ENCODE data around the gene KIF26A.
A peak's percentile ranks its signal among the peaks of the same experiment; 100 is the strongest.

The KIF26A gene

DNA sequence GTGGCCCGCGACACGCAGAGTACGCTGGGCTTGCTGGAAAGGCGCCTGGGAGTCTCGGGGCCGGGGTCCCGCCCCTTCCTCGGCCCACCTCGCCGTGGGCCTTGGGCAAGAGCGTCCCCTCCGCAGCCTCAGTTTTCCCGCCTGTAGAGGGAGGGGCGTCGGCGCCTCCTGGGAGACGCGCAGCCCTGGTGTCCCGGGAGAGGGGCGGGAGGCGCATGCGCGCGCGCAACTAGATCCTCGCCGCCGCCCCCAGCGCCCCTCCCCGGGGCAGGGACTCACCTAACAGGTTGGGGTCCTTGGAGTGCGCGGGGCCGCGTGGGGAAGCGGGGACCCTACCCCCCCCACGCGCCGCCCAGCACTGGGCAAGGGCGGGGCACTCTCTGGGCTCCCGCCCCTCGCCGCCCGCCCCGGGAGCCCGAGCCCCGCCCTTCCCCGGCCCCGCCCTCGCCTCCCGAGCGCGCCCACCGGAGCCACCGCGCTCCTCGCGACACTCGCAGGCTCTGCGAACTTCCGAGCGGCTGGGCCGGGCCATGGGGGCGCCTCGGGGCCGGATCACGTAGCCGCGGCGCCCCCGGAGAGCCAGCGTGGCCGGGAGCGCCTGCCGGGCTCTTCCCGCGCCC lies at the start of gene KIF26A:
KIF26A (plus strand) TSS at position 490 of the 620 bp plus-strand sequence. CDS start 136 bp downstream, outside the sequence.
- DNase-seq (ENCODE audit: low read depth in 4 of 4, low spot score in 1 of 4), result no peak

DNA sequence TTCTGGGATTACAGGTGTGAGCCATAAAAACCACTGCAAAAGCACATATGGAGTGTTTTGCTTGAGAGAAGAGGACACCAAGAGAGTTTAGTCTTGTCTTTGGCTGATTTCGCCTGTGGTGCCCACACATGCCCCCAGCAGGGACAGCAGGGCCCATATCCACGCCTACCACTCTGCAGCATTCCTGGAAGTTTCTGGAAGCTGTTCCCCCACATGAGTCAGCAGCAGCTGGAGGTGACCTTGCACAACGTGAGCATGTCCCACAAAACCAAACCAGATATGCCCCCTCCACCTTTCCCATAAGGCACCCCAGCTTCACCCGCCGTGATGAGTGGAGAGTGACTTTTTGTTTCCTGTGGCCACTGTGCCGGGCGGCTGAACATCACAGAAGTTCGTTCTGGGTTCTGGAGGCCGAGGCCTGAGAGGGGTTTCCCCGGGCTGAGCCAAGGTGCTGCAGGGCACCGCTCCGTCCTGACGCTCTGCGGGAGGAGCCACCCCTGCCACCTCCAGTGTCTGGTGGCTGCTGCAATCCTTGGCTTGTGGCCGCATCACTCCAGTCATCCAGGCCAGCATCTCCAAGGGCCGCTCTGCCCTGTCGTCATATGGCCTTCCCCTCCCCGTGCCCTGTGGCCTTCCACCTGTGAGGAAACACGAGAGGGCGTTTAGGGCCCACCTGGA lies 48.2 kb upstream of the KIF26A start:
- no peak for DNase-seq (ENCODE audit: low read depth in 4 of 4, low spot score in 1 of 4)

DNA sequence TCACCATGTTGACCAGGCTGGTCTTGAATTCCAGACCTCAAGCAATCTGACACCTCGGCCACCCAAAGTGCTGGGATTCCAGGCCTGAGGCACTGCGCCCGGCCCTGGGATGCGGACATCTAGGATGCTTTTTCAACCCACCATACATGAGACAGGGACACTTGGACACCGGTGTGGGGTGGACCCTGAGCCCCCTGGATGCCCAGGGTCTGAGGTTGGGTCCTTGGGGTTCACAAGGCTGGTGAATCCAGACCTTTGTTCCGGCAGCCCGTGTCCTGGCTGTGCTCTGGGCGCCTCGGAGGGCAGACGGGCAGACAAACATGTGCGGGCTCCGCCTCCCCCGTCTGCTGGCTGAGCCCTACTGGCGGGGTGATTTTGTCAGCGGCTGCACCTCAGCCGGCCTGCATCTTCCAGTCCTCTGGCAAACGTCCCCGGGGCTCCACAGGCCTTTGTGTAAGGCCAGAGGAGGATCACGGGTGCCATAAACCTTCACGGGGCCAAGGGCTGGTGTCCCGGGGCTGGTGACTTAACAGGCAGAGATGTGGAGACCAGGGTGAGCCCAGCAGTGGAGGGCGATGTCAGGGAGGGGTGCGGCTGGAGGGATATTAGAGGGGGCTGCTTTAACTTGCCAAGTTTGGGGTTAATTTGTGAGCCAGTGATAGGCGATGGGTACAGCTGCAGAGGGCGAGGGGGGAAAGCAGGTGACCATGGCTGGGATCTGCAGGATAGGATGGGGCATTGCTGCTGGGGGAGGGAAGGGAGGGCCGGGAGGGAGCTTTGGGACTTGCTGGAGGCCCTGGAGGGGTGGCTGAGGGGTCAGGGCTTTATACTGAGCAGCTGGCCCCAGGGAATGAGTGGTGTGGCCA lies 47.1 kb upstream of the KIF26A start:
- DNase-seq (ENCODE audit: low read depth in 4 of 4, low spot score in 1 of 4), result no peak

DNA sequence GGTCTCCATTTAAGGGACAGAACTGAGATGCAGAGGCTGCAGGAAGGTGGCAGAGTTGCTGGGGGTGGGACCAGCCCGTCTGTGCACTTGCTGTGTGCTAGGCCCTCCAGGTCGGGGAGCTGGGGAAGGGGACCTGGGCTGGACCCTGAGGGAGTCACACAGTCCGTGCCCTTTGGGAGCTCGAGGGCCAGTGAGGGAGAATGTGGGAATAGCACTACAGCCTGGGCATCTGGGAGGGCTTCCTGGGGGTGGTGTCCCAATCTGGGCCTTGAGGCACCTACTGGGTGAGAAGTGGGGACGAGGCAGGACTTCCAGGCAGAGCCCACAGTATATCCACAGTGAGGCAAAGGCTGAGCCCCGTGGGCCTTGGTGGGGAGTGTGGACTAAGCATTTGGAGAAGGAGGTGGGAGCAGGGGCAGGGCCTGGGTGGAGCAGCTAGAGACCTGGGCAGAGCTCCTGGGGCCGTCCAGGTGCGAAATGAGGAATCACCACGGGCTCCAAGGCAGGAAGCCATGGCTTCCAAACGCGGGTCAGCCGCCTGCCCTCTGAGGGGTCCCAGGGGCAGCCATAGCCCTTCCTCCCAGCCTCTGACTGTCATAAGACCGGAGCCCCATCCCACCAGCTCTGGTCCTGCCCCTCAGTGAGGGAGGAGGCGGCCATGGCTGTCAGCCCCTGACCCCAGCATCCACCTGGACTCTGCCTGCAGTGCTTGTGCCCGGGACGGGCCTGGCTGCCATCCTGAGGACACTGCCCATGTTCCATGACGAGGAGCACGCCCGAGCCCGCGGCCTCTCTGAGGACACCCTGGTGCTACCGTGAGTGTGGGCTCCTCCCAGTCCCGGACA lies 46.2 kb upstream of the KIF26A start:
- DNase-seq (ENCODE audit: low read depth in 4 of 4, low spot score in 1 of 4), result no peak

DNA sequence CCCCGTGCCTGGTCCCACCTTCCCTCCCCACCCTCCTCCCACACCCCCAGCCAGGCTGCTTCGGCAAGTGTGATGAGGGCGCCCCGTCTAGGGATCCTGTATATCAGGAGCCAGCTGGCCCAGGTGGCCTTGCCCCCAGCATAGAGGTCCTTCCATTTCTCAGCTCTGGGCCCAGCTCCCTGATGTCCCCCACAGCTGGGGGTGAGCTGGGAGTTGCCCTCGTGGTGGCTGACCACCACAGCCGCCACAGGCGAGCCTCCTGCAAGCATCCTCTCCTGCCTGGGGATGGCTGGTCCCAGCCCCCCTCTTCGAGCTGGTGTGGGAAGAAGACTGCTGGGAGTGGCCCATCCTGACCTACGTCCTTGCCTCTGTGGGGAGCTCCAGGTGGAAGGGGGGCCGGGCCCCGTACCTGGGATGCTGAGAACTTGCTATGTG lies 45.4 kb upstream of the KIF26A start:
- DNase-seq (ENCODE audit: low read depth in 4 of 4, low spot score in 1 of 4), result no peak

DNA sequence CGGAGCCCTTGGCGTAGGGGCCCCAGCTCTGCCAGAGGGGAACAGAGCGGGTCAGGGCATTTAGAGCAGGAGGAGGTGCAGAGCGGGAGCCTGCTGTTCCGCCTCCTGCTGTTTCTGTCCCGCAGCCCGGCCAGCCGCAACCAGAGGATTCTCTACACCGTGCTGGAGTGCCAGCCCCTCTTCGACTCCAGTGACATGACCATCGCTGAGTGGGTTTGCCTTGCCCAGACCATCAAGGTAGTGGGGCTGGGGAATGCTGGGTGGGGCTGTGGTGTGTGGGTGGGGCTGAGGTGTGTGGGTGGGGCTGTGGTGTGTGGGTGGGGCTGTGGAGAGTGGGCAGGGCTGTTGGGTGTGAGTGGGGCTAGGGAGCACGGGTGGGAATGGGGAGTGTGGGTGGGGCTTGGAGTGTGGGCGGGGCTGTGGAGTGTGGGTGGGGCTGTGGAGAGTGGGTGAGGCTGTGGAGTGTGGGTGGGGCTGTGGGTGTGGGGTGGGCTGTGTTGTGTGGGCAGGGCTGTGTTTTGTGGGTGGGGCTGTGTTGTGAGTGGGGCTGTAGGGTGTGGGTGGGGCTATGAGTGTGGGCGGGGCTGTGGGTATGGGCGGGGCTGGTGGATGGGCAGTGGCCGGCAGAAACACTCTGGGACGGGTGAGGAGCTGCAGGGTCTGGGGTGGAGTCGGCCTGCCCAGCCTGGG lies 44.9 kb upstream of the KIF26A start:
- DNase-seq (ENCODE audit: low read depth in 4 of 4, low spot score in 1 of 4), result no peak

DNA sequence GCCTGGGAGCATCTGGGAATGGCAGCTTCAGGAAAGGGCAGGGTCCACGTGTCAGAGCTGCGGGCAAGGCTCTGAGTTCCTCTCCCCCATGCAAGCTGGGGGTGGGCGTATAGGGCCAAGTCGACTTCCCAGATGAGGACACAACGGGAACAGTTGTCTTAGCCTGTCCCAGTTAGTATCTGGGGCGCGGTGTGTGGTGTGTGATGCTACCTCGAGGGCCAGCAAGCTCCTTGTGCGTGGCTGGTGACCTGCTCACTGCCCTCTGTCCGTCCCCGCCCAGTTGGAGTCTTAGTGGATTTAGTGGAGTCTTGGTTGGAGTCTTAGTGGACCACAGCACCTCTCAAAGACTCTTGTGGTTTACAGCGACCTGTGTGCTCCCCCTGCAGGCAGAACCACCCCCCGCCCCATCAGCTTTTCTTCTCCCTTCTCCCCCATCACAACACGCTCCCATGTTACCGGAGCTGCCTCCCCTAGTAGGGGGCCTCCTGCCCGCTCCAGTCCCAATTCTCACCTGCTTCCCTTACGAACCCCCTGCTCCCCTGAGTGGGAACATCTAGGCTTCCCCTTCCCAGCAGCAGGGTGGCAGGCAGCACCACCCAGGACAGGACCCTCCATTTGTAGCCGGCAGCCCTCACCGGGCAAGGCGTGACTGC lies 44.2 kb upstream of the KIF26A start:
- no peak for DNase-seq (ENCODE audit: low read depth in 4 of 4, low spot score in 1 of 4)

DNA sequence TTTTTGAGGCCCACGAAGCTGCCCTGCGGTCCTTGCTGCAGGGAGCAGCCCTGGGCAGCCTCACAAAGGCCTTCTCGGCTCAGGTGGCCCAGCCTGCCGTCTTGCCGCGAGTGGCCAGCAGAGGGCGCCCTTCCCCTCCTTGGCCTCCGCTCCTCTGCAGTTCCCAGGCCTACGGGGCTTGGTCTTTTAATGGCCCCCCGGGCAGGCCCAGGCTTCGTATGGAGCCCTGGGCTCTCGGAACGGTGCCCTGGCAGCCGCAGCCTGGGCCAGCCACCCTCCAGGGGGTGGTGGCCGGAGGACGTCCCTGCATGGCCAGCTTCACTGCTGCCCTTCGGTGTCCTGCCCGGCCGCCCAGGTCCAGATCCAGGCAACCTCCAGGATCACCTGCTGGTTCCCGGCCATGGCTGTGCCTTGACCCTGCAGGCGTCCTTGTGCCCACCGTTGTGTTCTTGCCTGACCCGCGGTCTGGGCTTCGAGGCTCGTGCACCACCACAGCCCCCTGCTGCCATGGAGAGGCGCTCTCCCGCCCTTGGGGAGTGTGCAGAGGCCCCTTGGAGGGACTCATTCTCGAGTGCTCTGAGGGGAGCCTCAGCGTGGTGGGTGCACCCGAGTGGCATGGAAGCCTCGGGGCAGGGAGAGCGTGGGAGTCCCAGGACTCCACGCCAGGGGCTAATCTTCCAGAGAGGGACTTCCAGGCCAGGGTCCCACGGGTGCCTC lies 43.5 kb upstream of the KIF26A start:
- peak; percentile 51 to 80 (median 64) for DNase-seq (ENCODE audit: low read depth in 4 of 4, low spot score in 1 of 4)

DNA sequence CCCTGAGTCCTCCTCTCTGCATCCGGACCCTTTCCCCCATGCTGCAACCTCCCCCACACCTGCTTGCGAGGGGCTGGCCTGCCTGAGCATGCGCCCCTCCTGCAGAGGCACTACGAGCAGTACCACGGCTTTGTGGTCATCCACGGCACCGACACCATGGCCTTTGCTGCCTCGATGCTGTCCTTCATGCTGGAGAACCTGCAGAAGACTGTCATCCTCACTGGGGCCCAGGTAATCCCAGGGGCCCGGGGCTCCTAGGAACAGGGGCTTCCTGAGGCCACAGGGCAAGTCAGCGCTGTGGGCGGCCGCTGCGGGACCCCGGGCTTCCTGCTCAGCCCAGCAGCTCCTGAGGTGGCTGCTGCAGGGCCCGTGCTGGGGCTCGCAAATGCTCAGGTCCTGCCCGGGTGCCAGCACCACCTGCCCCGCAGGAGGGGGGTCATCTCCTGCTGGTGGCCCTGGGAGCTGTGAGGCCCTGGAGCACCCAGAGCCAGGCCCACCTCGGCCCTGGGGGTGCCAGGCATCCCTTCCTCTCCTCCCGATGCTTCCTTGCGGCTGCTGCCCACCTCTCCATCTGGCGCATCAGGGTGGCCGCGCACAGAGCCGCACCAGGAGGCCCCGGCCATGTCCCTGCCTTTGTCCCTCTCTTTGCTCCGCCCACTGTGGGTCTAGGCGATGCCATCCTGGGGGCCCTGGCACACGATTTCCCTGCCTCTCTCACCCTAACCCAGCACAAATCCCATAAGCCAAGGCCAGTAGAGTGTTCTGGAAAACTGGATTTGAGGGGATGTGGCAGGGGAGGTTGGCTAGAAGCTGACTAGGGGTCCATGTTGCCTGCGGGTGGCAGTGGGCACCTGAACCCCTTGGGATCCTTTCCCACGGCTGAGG lies 42.7 kb upstream of the KIF26A start:
- DNase-seq (ENCODE audit: low read depth in 4 of 4, low spot score in 1 of 4), result no peak

DNA sequence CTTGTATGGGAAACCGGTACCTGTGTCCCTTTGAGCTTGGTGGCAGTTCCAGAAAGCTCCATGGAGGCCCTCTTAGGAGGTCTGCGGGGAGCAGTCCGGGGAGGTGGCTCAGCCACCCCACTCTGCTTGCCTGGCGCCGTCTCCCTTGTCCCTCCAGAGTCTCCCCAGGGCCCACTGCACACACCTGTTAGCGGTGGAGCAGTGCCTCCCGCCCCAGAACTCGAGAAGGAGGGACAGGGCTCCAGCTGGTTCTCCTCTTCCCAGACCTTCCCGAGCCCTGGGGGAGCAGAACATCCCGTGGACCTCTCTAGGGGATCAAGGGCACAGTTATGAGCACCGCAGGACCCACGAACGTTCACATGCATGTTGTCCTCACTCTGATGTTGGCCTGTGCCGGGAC lies 42.1 kb upstream of the KIF26A start:
- DNase-seq (ENCODE audit: low read depth in 4 of 4, low spot score in 1 of 4), result no peak

DNA sequence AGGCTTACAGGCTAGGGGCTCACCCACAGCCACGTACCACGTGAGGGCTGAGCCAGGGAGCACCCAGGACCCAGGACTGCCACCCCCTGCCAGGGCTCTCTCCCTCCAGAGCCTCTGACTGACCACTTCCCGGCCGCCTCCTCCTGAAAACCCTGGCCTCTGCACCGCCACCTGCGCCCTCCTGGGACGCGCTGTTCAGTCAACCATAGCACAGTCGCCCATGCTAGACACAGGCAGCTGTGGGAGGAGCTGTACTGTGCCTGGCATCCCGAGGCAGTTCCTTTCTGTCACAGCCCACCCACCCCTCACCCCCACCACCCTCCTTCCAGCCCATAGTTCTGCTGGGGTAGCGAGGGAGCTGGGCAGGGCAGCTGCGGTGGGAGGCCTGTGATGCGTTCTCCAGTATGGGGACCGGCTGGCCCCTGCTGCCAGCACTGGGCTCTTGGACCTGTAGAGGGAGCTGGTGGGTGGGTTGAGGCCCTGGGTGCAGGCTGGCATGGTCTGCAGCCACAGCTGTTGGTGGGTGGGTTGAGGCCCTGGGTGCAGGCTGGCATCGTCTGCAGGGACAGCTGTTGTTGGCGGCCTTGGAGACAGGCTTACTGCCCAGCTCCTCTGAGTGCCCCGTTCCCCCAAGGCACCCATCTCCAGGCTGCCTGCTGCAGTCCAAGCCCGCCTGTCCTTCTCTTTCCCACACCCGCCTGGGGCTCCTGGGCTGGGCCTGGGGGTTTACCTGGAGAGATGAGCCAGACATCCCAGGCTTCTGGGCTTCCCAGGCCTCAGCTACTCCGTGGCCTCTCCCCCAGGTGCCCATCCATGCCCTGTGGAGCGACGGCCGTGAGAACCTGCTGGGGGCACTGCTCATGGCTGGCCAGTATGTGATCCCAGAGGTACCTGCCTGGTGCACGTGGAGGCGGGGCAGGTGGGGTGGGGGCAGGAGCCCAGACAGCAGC lies 41.4 kb upstream of the KIF26A start:
- DNase-seq (ENCODE audit: low read depth in 4 of 4, low spot score in 1 of 4), result no peak

DNA sequence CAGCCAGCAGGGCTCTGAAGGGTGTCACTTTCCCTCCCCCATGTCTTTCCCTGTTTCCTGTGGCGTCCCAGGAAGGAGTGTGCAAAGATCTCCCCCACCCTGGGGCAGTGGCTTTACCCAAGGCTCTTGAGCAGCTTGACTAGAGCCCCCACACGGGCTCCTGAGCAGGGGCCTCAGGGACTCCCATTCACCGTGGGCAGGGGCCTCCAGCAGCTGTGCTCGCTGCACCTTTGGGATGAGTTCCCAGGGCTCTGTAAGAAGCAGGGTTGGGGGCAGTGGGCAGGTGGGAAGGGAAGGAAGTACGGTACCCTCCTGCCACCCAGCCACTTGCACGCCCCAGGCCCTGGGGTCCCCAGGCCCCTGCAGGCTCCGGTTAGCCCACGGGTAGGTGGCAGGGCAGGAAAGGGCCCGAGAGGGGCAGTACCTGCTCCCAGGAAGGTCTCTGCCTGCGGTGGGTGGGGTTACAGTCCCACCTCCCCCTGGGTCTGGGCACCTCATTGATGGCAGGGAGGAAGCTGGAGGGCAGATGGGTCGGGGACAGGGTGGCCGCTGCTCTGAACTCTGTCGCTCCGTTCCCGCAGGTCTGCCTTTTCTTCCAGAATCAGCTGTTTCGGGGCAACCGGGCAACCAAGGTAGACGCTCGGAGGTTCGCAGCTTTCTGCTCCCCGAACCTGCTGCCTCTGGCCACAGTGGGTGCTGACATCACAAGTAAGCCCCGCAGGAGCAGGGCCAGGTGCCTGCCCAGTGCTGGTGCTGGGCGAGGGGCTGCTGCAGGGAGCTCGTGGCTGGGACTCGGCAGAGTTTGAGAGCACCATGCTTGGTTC lies 39.9 kb upstream of the KIF26A start:
- no peak for DNase-seq (ENCODE audit: low read depth in 4 of 4, low spot score in 1 of 4)

DNA sequence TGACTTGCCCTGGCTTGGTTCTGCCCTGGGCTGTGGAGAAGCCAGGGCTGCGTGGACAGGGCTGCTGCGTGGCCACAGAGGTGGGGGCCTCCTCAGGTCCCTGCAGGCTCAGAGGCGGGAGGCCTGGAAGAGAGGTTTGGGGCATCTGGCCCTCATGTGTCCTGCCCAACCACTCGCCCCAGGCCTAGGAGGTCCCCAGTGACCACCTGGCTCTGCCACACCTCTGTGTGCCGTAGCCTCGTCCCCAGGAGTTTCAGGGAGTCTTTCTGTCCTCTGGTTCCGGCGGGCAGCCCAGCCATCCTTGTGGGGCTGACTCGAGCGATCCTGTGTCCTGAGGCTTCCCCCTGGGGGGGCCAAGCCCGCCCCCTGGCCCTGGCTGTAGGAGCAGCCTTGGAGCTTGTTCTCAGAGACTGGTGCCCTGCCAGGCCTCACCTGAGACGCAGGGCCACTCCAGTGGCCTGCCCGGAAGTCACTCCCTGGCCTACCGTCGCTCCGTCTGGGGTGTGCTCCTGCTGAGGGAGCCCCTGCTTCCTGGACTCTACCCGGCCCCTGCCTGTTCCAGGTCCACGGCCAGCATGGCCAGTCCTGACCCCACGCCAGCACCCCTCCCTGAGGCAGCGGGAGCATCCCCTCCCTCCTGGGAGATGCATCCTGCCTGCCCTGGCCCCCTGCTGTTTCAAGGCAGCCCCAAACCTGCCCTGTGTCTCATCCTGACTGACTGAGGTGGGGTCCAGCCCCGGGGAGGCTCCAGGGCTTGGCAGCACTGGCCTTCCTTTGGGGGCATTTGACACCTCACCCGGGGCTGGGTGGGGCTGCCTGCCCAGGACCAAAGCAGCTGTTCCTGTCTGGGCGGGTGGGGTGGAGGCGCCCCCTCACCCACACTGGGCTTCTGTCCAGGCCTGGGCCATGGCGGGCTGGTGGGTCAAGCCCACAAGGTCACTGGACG lies 39.0 kb upstream of the KIF26A start:
- no peak for DNase-seq (ENCODE audit: low read depth in 4 of 4, low spot score in 1 of 4)

DNA sequence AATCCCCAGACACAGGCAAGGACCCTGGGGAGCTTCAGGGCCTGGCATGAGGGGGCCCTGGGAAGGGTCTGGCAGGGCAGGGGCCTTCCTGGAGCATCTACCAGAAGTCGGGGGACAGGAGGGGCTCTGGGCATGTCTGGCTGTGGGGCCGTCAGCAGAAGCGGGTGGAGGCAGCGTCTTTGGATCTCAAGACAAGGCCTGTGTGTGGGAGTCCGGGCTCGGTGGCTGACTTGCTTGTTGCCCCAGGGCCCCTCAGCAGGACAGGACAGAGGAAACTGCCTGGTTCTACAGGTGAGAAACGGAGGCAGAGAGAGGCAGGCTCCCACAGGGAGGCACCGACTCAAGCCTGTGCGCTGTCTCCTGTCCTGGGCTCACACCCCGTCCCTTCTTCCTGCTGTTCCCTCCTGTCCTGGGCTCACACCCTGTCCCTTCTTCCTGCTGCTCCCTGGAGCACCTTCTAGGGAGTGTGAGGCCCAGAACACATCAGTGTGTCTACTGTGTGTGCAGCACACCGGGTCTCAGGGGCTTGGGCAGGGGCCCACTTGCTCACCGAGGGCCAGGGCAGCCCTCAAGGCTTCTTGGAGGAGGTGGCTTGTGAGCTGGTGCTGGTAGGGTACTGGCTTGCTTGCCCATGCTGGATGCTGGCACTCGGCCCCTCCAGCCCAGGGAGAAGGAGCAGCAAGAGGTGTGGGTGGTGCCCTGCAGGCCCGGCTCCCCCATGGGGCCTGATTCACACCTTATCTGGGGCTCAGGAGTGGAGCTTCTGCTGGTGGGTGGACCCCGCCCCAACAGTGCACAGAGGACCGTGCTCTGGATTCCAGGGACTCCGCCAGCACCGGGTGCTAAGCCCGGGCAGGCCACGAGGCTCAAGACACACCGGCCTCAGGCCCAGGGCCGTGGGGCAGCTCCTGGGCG lies 38.0 kb upstream of the KIF26A start:
- no peak for DNase-seq (ENCODE audit: low read depth in 4 of 4, low spot score in 1 of 4)

Measured in stimulated activated CD4-positive, alpha-beta T cell treated with anti-CD3 and anti-CD28 coated beads, Interleukin-1b, Interleukin-23, amount 100 ng/mL, for 24 hours (primary cell).